AG09319 (cell line): ENCODE measurements around the gene UROD.
"Not testable (repeated sequence)": the region's sequence is repeated elsewhere in the genome, so short reads cannot be mapped to it uniquely, and the experiment has no call there.

Source experiments
- DNase-seq: peaks from one replicate; pipeline ENCODE4 v3.0.0-alpha.2; 2010; ENCODE audit warnings: low read depth; ENCODE audit errors: extremely low read depth
- TF ChIP-seq, protein P1 (sequence below): IDR thresholded peaks from 2 replicates; pipeline ENCODE4 v1.5.1; 2011; ENCODE audit warnings: low read depth, mild to moderate bottlenecking, inconsistent platforms, low read length, moderate library complexity

Gene UROD

DNA sequence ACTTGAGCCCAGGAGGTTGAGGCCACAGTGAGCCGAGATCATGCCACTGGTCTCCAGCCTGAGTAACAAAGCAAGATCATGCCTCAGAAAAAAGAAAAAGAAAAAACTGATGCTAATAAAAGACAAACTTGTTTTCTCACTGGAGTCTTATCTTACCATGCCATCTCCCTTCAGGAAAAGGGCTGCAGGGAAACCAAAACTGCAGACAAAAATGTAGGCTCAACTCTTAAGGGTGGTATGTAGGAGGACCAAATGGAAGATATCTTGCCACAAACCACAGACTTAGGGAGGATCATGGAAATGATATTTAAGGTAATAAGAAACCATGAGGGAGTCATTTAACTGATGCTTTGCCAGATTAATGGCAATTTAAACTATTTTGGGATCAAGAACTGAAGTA is 32.9 kb downstream of the UROD start:
- TF ChIP-seq, protein P1, sequence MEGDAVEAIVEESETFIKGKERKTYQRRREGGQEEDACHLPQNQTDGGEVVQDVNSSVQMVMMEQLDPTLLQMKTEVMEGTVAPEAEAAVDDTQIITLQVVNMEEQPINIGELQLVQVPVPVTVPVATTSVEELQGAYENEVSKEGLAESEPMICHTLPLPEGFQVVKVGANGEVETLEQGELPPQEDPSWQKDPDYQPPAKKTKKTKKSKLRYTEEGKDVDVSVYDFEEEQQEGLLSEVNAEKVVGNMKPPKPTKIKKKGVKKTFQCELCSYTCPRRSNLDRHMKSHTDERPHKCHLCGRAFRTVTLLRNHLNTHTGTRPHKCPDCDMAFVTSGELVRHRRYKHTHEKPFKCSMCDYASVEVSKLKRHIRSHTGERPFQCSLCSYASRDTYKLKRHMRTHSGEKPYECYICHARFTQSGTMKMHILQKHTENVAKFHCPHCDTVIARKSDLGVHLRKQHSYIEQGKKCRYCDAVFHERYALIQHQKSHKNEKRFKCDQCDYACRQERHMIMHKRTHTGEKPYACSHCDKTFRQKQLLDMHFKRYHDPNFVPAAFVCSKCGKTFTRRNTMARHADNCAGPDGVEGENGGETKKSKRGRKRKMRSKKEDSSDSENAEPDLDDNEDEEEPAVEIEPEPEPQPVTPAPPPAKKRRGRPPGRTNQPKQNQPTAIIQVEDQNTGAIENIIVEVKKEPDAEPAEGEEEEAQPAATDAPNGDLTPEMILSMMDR: no peak
- DNase-seq: no peak

GRCh38 chr1:45047032-45047431 is 35.0 kb downstream of the UROD start:
- TF ChIP-seq, protein P1: no peak
- no peak for DNase-seq

- TF ChIP-seq, protein P1: no peak
Observed at GRCh38 chr1:45051005-45051772, 39.1 kb downstream of the UROD start.

GRCh38 chr1:45057542-45057941 is 45.5 kb downstream of the UROD start:
- TF ChIP-seq, protein P1: no peak
- no peak for DNase-seq

More at GRCh38 chr1:45051005-45051772, 39.1 kb downstream of the UROD start:
- DNase-seq: no peak

- TF ChIP-seq, protein P1: no peak
- DNase-seq: no peak
Observed at GRCh38 chr1:45059829-45060228, 47.8 kb downstream of the UROD start.

DNA sequence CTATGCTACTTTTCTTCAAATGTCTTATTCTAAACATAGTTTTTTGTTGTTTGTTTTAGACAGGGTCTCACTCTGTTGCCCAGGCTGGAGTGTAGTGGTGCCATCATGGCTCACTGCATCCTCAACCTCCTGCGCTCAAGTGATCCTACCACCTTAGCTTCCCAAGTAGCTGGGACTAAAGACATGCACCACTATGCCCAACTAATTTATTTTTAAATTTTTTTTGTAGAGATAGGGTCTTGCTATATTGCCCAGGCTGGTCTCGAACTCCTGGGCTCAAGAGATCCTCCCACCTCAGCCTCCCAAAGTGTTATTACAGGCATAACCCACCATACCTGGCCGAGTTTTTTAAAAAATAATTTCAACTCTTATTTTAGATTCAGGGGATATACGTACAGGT is 50.4 kb downstream of the UROD start:
- DNase-seq: not testable (repeated sequence)

- TF ChIP-seq, protein P1: no peak
- DNase-seq: no peak
Observed at GRCh38 chr1:45065083-45065482, 53.0 kb downstream of the UROD start.
